ENCODE measurements around the gene TTLL10.

The TTLL10 gene, protein sequence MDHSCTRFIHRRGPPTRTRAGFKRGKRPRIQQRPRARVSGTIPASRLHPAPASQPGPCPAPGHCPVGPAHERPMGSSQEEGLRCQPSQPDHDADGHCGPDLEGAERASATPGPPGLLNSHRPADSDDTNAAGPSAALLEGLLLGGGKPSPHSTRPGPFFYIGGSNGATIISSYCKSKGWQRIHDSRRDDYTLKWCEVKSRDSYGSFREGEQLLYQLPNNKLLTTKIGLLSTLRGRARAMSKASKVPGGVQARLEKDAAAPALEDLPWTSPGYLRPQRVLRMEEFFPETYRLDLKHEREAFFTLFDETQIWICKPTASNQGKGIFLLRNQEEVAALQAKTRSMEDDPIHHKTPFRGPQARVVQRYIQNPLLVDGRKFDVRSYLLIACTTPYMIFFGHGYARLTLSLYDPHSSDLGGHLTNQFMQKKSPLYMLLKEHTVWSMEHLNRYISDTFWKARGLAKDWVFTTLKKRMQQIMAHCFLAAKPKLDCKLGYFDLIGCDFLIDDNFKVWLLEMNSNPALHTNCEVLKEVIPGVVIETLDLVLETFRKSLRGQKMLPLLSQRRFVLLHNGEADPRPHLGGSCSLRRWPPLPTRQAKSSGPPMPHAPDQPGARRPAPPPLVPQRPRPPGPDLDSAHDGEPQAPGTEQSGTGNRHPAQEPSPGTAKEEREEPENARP

DNA sequence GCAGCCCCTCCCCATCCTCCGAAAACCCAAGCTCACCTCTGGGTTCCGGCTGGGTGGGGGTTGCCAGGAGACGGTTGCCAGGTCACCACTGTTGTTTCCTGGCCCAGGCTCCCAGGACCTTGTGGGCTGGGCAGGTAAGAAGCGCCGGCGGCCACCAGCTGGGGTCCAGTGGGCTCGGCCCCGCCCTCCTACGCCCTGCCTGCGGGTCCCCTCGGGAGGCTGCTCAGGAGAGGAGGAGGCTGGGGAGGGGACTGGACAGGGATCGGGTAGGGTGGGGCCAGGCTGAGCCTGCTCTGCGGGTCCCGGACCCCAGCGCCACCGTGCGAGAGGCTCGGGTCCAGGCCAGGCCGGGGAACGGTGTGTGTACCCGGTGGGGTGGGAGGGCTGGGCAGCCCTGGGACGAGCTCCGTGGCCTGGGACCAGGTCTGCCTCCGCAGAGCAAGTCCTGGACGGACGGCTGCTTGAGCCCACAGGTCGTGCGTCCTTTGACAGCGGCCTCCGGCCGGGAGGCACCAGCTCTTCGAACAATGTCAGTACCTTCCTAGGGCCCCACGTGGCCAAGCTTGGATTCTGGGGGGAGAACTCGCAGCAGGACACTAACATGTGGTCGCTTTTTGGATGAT lies at the start of gene TTLL10:
Gene TTLL10, plus strand, starts transcription at position 88 of the 623 bp plus-strand sequence. CDS start 5,336 bp downstream, outside the sequence.
- DNase-seq = peak; percentile 64

- DNase-seq = no peak
These were observed 49.2 kb upstream of the TTLL10 start for GRCh38 chr1:1124508-1124785.

GRCh38 chr1:1124786-1125642 lies 48.7 kb upstream of the TTLL10 start:
- no peak for DNase-seq

- DNase-seq = no peak
These were observed 47.7 kb upstream of the TTLL10 start for GRCh38 chr1:1125945-1126344.

- DNase-seq = no peak
These were observed 45.9 kb upstream of the TTLL10 start for GRCh38 chr1:1127551-1128451.

- no peak for DNase-seq
These were observed 45.1 kb upstream of the TTLL10 start for GRCh38 chr1:1128454-1129139.

DNA sequence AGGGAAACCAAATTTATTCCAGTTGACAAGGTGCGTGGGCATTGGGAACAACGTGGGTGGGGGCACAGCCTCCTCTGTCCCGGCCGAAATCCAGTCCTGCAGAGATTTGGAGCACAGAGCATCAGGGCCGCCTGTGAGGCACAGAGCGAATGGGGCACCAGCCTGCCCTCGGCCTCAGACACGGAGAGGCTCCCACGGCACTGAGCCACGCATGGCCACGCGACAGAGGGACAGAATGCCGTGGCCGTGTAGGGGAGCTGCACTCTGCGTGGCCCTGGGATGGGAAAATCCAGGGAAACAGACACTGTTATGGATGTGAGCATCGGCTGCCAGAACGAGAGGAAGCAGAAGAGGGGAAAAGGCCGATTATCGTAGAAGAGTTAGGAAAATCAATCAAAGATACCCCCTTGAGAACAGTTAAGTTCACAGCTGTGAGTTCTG lies 44.3 kb upstream of the TTLL10 start:
- no peak for DNase-seq

- no peak for DNase-seq
These were observed 43.2 kb upstream of the TTLL10 start for GRCh38 chr1:1130206-1131120.

- DNase-seq = no peak
These were observed 41.4 kb upstream of the TTLL10 start for GRCh38 chr1:1132042-1132950.

DNA sequence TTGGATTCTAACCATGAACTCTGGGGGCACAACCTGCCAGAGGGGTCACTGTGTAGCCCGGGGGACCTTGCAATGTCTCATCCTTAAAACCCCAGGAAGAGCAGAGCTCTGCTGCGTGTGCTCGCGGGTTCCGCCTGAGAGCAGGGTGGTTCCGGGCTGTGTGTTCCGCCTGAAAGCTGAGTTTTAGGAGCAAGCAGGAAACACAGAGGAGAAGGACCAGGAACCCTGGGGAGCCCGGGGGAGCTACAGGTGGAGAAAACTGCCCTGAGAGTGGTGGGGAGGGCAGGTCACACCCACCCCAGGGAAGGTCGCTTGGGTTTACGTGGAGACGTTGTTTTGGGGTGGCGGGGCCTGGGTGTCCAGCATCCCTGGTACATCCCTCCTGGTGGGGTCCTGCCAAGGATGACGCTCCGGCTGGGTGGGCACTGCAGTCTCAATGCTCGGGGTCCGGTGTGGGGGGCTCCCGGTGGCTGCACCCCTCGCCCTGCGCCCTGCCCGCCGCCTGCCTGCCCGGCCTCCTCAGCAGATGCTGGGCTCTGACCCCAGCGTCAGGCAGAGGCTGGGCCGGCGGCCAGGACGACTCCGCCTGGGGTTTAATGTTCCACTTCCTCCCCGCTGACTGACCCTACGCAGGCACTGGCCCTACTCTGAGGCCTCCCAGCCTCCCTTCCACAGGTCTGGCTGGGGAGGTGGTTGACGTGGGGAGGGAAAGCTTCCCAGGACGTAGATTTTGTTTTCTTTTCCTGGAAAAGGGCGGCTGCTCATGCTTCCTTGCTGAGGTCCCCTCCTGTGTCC lies 40.5 kb upstream of the TTLL10 start:
- DNase-seq = no peak

- no peak for DNase-seq
These were observed 39.2 kb upstream of the TTLL10 start for GRCh38 chr1:1134300-1134970.

- DNase-seq = no peak
These were observed 38.1 kb upstream of the TTLL10 start for GRCh38 chr1:1135339-1136136.

- no peak for DNase-seq
These were observed 37.0 kb upstream of the TTLL10 start for GRCh38 chr1:1136547-1137230.

- peak; percentile 73 for DNase-seq
These were observed 36.2 kb upstream of the TTLL10 start for GRCh38 chr1:1137256-1138045.

DNA sequence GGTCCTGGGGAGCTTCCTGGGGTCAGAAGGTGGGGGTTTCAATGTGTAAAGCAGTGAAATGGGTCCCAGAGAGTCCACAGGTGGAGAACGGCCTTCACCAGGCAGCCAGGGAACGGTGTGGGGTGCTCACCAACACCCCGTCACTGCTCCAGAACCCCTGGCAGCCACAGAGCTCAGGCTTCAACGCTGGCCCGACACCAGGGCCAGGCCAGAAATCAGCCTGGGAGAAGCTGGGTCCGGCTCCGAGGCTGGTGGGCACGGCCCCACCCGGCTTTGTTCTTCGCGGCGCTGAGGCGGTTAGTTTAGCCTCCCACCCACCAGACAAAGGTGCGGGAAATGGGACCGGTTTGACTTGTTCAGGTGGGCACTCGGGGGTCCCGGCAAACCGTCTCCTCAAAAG lies 33.0 kb upstream of the TTLL10 start:
- DNase-seq = no peak
